ENCODE data around the gene KIF1B. TPM values are rescaled to one million over a fixed set of nuclear protein-coding genes. Genes with fewer than 3 reads are reported as not detected.
"Not testable (repeated sequence)": the region's sequence is repeated elsewhere in the genome, so short reads cannot be mapped to it uniquely, and the experiment has no call there.

Gene KIF1B
- total RNA-seq, 1 donor from 2014 or later, result 7.2 TPM

DNA sequence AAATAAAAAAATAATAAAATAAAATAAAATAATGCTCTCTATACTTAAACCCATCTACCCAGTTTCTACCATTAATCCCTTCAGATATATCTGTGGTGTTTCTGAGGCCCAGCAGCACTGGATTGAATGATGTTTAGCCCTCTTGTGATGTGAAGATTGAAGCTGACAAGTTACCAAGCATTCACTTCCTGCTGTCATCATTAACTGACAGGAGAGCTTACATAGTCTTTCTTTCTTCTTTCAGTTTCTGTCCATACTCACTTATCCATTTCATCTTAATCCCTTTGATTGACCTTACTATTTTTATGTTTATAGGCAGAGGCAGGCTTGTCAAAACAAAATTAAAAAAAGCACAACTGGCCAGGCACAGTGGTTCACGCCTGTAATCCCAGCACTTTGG is 149.7 kb downstream of the KIF1B start:
- DNase-seq (no peak), ATAC-seq (ENCODE audit: low read depth) (no peak)
- H3K9me3 Mint-ChIP-seq, result no peaks in the 10 kb centered on the region
- no peak overlapping the region for H3K27ac Mint-ChIP-seq
- peaks cover 15% of the 10 kb centered on the region for H3K36me3 Mint-ChIP-seq (ENCODE audit: low read depth)
- H3K4me1 Mint-ChIP-seq, result no peaks in the 10 kb centered on the region
- TF ChIP-seq, protein P1, sequence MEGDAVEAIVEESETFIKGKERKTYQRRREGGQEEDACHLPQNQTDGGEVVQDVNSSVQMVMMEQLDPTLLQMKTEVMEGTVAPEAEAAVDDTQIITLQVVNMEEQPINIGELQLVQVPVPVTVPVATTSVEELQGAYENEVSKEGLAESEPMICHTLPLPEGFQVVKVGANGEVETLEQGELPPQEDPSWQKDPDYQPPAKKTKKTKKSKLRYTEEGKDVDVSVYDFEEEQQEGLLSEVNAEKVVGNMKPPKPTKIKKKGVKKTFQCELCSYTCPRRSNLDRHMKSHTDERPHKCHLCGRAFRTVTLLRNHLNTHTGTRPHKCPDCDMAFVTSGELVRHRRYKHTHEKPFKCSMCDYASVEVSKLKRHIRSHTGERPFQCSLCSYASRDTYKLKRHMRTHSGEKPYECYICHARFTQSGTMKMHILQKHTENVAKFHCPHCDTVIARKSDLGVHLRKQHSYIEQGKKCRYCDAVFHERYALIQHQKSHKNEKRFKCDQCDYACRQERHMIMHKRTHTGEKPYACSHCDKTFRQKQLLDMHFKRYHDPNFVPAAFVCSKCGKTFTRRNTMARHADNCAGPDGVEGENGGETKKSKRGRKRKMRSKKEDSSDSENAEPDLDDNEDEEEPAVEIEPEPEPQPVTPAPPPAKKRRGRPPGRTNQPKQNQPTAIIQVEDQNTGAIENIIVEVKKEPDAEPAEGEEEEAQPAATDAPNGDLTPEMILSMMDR (IDR thresholded peaks at IDR 0.05), result no peak
- ChIA-PET POLR2A (no interaction called here), CTCF (no interaction called here)
- H3K27me3 Mint-ChIP-seq, result no peaks in the 10 kb centered on the region
- no peak overlapping the region for H3K4me3 Mint-ChIP-seq
- intact Hi-C loops (cut with micrococcal nuclease), result no loop called here

DNA sequence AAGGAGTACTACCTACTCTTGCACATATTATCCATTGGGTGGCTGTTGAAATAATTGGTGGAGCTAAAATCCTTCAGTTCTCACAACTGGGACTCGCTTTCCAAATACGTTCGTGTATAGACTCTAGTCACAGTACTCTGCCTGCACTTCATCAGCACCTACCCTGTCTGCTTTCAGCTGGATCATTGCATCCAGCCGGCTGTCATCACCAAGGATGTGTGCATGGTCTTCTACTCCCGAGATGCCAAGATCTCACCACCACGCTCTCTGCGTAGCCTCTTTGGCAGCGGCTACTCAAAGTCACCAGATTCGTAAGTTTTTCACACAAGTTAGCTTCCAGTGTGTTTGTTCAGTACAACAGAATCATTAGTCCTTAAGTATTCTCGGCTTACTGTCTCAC is 151.1 kb downstream of the KIF1B start:
- no peak for ATAC-seq (ENCODE audit: low read depth)
- H3K4me3 Mint-ChIP-seq, result no peak overlapping the region
- H3K4me1 Mint-ChIP-seq, result no peaks in the 10 kb centered on the region
- H3K36me3 Mint-ChIP-seq (ENCODE audit: low read depth), result peaks cover 26% of the 10 kb centered on the region
- ChIA-PET CTCF (no interaction called here), POLR2A (no interaction called here)
- intact Hi-C loops (cut with micrococcal nuclease), result no loop called here
- H3K27ac Mint-ChIP-seq, result no peak overlapping the region
- H3K9me3 Mint-ChIP-seq, result no peaks in the 10 kb centered on the region
- TF ChIP-seq, protein P1 (IDR thresholded peaks at IDR 0.05), result no peak
- no peak for DNase-seq
- no peaks in the 10 kb centered on the region for H3K27me3 Mint-ChIP-seq

DNA sequence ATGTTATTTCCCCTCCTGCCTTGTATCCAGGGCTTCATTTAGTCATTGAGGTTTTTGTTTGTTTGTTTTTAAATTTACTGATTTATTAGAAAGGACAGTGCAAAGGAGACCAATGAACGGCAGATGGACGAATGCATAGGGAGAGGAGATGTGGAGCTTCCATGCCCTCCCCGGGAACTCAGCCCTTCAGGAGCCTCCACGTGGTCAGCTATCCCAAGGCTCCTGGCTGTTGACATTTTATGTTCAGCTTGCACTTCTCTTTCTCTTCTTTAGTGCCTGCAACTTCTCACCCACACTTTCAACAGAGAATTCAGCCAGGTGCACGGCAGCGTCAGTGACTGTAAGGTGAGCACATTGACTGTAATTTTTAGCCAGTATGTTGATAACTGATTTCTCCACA is 157.8 kb downstream of the KIF1B start:
- Mint-ChIP-seq H3K4me1 (no peaks in the 10 kb centered on the region), H3K36me3 (ENCODE audit: low read depth) (peaks cover 22% of the 10 kb centered on the region), H3K27ac (no peak overlapping the region), H3K4me3 (no peak overlapping the region), H3K27me3 (no peaks in the 10 kb centered on the region), H3K9me3 (no peaks in the 10 kb centered on the region)
- ATAC-seq (ENCODE audit: low read depth), result no peak
- no peak for DNase-seq
- ChIA-PET CTCF (no interaction called here), POLR2A (no interaction called here)
- intact Hi-C loops (cut with micrococcal nuclease), result no loop called here
- TF ChIP-seq, protein P1 (IDR thresholded peaks at IDR 0.05), result no peak

DNA sequence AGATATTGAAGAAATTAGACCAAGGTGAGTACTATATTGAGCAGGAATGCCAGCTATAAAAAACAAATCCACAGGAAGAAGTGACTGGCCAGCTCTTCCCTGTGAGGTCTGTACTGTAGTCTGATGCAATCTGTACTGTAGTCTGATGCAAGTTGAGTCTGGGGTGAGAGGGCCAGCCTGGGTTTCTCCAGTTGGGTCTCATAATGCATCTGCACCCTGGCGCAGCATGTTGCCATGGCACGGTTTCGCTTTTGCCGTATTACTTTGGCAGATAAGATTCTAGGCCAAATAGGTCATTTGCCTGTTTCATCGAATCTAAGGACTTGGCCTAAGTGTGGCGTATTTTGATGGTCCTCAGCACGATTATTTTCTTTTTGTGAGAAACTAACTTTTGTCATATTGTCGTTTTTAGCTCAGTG is 164.1 kb downstream of the KIF1B start:
- ChIA-PET POLR2A (no interaction called here), CTCF (no interaction called here)
- Mint-ChIP-seq H3K27ac (no peak overlapping the region), H3K4me1 (peaks cover 2% of the 10 kb centered on the region), H3K36me3 (ENCODE audit: low read depth) (peaks cover 19% of the 10 kb centered on the region), H3K4me3 (no peak overlapping the region), H3K27me3 (no peaks in the 10 kb centered on the region), H3K9me3 (no peaks in the 10 kb centered on the region)
- intact Hi-C loops (cut with micrococcal nuclease), result no loop called here
- ATAC-seq (ENCODE audit: low read depth) (no peak), DNase-seq (no peak)
- TF ChIP-seq, protein P1 (IDR thresholded peaks at IDR 0.05), result no peak

DNA sequence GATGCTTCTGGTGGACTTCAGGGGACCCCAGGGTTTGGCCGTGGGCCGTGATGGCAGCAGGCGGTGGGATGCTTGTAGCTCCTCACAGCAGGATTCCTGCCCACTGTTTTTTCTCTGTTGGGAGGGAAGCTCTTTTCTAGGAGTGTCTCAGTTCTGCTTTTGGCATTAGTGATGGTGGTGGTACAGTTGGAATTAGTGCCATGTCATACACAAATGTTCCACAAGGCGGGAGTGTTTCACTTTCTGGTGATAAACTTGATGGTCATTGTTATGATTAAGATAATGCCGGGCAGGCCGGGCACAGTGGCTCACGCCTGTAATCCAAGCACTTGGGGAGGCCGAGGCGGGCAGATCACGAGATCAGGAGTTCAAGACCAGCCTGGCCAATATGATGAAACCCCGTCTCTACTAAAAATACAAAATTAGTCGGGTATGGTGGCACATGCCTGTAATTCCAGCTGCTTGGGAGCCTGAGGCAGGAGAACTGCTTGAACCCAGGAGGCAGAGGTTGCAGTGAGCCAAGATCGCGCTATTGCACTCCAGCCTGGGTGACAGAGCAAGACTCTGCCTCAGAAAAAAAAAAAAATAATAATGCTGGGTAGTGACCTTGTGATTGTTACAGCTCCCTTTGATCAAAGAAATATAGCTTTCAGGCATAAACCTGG is 167.1 kb downstream of the KIF1B start:
- intact Hi-C loops (cut with micrococcal nuclease), result loop anchor here (1.0 to 5.0 kb wide), 3 partner anchors 21 to 490 kb away; no protein-coding TSS in a partner anchor
- not testable (repeated sequence) for DNase-seq; H3K9me3 Mint-ChIP-seq; H3K27ac Mint-ChIP-seq; H3K36me3 Mint-ChIP-seq (ENCODE audit: low read depth); H3K4me1 Mint-ChIP-seq; H3K4me3 Mint-ChIP-seq; H3K27me3 Mint-ChIP-seq
- ATAC-seq (ENCODE audit: low read depth), result peak; percentile 75
- POLR2A ChIA-PET, result interaction anchor here (1.5 kb wide), 1 partner anchor 22 kb away, joined by 8 read pairs; the partner anchor contains the start of gene PGD
- CTCF ChIA-PET, result interaction anchor here (1.0 to 3.0 kb wide), 6 partner anchors 11 to 116 kb away, joined by 3 to 39 read pairs (median 4); partner anchors contain the start of gene CENPS

Measured in activated B cell treated with CpG ODN at 0.5 μM for 24 hours (primary cell).